Astrocyte of the spinal cord (primary cell): Measurements from ENCODE around the gene NCBP3.

ENCODE experiments used
- DNase-seq: peaks from one replicate; pipeline ENCODE4 v3.0.0; 2011; ENCODE audit warnings: low read depth, low spot score
- H3K4me3 ChIP-seq: 2 replicates; pipeline ENCODE4 v1.5.1; 2011; ENCODE audit warnings: low read depth, mild to moderate bottlenecking, low read length, moderate library complexity
- CTCF ChIP-seq: IDR thresholded peaks from 2 replicates; pipeline ENCODE4 v1.5.1; 2012; ENCODE audit warnings: low read depth, mild to moderate bottlenecking, low read length, inconsistent platforms
- in situ Hi-C: cut with HindIII; loops from 2 replicates; pipeline ENCODE4 v1.10.0; 2017; ENCODE audit warnings: low sequenced_read_pairs

NCBP3 gene

GRCh38 chr17:3845621-3846436 is at the start of gene NCBP3:
TSS of gene NCBP3 (minus strand) at chr17:3846246. CDS start at chr17:3846223, 23 bp downstream.
- TF ChIP-seq CTCF = peak; percentile 84
- in situ Hi-C loops = no loop called here
- peak within 1 kb of the TSS; percentile 87 for H3K4me3 ChIP-seq
- DNase-seq = peak; percentile 94

- no peak for TF ChIP-seq CTCF
- H3K4me3 ChIP-seq = no peak overlapping the region
- no peak for DNase-seq
- in situ Hi-C loops = no loop called here
Observed at GRCh38 chr17:3895354-3895753, 49.3 kb upstream of the NCBP3 start.

GRCh38 chr17:3894911-3895343 is 48.9 kb upstream of the NCBP3 start:
- in situ Hi-C loops = no loop called here
- DNase-seq = no peak
- no peak for TF ChIP-seq CTCF
- H3K4me3 ChIP-seq = no peak overlapping the region

- DNase-seq = no peak
- in situ Hi-C loops = no loop called here
- no peak for TF ChIP-seq CTCF
- no peak overlapping the region for H3K4me3 ChIP-seq
Observed at GRCh38 chr17:3894188-3894587, 48.1 kb upstream of the NCBP3 start.

- TF ChIP-seq CTCF = no peak
- DNase-seq = no peak
- H3K4me3 ChIP-seq = no peak overlapping the region
- in situ Hi-C loops = no loop called here
Observed at GRCh38 chr17:3893720-3894116, 47.7 kb upstream of the NCBP3 start.

GRCh38 chr17:3893003-3893719 is 47.1 kb upstream of the NCBP3 start, which contains the start of gene CAMKK1:
TSS of gene CAMKK1 (minus strand) at chr17:3893053. CDS start at chr17:3885687, 7,366 bp downstream.
- peak within 1 kb of the TSS; percentile 55 for H3K4me3 ChIP-seq
- peak; percentile 75 for DNase-seq
- in situ Hi-C loops = no loop called here
- no peak for TF ChIP-seq CTCF
